ENCODE data around the gene BRI3.

- TF ChIP-seq FOXK2 (IDR thresholded peaks at IDR 0.05): no peak
- no peak for TF ChIP-seq HDGF (IDR thresholded peaks at IDR 0.05; ENCODE audit: borderline replicate concordance)
- no peak for TF ChIP-seq ZNF384 (IDR thresholded peaks at IDR 0.05)
- TF ChIP-seq CTBP1 (IDR thresholded peaks at IDR 0.05; ENCODE audit: borderline replicate concordance): no peak
- no peak for TF ChIP-seq NFRKB (IDR thresholded peaks at IDR 0.05)
- no peak for TF ChIP-seq PKNOX1 (IDR thresholded peaks at IDR 0.05)
These were observed 43.4 kb upstream of the BRI3 start for GRCh38 chr7:98238076-98238475.
